Activated CD4-positive, alpha-beta T cell treated with anti-CD3 and anti-CD28 coated beads for 4 hours (primary cell): ENCODE measurements around the gene MAPT.

ENCODE experiments used
- DNase-seq, 2 donors: peaks; one replicate each; pipeline ENCODE4 v3.0.0-alpha.2; 2020

Gene MAPT

DNA sequence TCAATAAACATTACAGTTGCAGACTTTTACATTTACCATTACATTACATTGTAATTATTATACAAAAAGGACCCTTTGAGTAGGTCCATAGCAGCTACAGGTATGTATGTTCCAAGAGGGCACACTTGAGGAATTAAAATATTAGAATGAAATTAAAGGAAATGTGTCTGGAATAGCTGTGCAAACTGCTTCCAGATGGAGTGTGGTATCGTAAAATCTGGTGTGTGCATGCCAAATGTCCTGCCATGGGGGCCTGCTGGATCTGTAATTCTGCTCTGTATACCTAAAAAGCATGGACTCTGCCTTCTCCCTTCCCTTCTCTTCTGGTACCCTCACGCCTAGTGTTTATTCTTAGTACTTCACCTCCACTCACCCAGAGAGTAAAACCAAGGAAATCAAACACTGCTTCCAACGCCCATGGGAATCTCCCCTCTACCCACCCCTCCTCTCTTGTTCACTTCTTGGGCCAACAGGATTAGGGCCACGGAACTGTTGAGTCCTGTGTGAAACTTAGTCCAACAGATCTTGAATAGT lies 143.4 kb downstream of the MAPT start:
- no peak for DNase-seq

GRCh38 chr17:46038414-46038813 lies 144.1 kb downstream of the MAPT start:
- DNase-seq: no peak

DNA sequence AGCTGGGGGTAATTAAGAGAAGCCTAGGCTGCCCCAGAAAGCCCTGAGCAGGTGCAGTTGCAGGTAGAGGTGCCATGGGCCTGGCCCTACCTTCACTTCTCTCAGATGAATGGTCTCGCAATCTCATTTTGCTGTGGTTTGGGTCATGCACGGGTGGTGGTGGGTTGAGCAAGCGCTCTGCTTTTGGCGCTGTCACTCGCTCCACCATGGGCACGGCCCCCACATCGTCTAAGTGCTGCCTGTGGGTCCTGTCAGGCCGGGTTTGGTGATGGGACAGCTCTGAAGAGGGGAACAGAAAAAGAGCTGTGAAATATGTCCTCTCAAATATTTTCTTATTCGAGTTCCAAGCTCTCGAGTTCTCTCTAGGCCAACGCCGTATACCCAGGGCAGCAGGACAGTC lies 144.6 kb downstream of the MAPT start:
- no peak for DNase-seq

DNA sequence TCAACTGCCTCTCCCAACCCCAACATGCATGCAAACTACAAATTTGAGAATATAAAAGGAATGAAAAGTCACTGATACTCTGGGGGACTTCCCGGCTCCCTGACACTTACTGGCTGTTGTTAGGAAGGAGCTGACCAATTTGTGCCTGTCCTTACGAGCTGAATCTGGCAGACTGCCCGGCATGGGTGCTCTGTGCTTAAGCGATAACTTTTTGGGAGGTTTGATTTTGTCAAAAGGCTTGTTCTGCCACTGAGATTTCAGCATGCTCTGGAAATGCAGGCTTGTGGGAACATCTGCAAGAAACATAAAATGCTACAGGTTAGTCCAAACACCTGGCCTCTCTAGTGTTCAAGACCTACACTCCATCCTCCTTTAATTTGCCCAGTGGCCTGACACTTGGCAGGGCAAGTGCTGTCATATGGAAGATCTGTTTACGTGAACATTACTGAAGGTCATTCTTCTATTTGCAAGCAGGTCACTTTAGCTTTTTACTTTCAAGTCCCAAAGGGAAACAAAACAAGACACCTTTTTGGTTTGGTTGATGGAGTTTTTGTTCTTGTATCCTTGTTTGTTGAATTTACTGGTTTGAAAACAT lies 145.3 kb downstream of the MAPT start:
- no peak for DNase-seq

DNA sequence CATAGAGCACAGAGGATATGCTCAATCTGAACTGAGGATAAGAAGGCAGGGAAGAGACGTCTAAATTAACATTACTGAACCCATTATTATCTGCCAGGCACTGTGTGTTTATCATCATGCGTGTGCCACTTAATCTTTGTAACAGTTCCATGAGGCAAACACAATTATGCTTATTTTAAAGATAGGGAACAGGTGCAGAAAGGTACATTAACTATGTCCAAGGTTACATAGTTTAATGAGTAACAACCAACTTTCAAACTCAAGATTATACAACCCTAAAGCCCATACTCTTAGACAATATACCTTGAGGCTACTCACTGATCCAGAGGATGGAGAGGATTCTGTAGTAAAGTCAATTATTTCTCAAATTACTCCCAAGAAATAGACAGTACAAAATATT lies 147.9 kb downstream of the MAPT start:
- DNase-seq: no peak

GRCh38 chr17:46042925-46043324 lies 148.6 kb downstream of the MAPT start:
- no peak for DNase-seq

DNA sequence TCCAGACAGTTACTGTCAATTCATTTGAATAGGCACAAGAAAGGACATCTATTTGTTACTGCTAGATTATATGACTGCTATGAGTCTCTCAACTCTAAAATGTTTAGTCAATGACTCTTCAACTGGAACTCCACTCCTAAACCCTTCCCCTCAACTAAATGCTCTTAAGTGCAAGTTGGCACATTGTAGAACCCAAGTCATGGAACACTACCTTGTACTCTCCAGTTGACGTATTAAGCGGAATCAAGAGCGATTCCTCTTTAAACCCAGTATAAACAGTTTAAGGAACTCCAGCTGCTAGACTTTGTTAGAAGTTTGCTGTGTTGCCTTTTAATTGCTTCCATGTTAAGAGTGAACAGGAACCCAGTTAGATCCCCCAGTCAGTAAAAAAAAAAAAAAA lies 149.3 kb downstream of the MAPT start:
- DNase-seq: no peak

DNA sequence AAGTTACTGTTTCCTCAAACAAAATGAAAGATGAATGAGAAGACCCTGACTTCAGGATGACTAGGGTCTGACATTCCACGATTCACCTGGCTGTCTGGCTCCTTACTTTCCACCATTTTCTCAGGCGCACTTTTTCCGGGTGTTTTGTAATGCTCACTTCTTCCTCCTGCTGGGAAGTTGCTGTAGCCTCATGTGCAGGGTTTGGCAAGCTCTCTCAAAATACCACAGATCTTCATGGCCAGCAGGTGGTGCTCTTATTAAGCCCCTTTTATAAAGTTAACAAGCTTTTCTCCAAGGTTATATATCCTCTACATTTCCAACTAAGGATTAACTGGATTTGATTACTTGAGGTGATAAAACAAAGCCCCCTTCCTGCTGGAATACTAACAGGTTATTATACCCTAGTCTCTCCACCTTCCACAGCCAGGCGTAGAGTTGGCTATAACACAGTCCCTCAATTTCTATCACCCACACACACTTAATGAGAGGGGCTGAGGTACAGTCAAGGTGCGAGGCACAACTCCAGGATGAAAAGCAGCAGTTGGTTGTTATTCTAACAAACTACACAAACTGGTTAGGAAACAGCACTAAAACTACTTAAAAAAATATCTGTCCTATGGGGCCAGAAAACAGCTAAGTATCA lies 150.1 kb downstream of the MAPT start:
- peak; percentile 54 to 65 for DNase-seq

DNA sequence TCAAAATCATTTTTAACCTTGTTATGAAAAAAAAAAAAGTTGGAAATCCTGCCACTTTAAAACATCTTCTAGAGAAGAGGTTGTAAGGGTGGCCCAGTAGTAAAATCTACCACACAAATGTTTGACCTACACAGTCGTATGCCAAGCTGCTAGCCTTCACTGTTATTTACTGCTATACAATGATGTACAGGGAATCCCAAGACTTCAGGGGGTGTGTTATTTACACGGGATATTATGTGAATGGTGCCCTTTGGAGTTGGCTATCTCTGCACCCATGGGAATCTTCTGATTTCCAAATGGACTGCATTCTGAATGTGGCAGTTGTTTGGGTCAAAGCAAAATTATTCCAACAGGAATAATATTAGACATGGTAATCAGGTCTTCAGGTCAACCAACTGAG lies 150.6 kb downstream of the MAPT start:
- DNase-seq: no peak

DNA sequence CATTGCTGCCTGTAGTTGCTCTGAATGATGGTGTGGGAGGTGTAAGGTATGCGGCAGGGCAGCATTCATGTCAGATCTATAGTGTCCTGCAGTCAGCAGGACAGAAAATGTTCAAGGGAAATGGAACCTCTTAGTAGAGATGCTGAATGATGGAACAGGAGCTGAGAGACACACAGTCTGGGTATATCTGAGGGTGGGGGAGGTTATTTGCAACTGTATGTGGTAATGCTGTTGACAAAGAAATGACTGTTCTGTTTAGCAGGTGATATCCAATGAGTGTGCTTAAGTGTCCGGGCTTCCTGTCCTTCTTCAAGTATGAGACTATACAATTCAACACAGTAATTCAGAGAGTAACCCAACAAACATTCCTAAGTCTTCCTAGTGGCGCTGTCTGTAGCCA lies 151.3 kb downstream of the MAPT start:
- DNase-seq: no peak

DNA sequence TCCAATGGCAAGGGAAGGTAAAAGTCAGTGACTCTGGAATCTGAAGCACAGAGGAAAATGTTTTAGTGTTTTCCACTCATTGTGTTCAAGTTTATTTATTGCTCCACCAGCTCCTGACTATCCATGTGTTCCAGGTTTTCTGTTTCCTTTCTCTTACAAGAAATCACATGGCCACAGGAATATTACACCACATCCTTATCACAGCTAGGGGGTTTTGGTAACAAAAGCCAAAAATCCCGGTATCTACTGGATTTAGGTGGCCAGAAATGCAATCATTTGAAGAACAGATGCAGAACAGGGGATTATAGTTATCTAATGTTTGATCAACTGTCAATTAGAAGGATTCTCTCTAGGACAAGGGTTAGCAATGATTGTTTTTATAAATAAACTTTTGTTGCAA lies 152.6 kb downstream of the MAPT start:
- DNase-seq: no peak

DNA sequence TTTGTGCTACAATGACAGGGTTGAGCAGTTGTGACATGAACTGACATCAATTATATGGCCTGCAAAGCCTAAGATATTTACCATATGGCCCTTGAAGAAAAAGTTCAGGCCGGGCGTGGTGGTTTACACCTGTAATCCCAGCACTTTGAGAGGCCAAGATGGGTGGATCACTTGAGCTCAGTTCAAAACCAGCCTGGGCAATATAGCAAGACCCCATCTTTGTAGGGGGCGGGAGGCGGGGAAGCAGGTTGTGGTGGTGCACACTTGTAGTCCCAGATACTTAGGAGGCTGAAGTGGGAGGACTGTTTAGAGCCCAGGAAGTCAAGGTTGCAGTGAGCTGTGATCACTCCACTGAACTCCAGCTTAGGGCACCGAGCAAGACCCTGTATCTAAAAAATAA lies 153.0 kb downstream of the MAPT start:
- DNase-seq: no peak

- DNase-seq: no peak
Measured at GRCh38 chr17:46047856-46048255, 153.5 kb downstream of the MAPT start.

DNA sequence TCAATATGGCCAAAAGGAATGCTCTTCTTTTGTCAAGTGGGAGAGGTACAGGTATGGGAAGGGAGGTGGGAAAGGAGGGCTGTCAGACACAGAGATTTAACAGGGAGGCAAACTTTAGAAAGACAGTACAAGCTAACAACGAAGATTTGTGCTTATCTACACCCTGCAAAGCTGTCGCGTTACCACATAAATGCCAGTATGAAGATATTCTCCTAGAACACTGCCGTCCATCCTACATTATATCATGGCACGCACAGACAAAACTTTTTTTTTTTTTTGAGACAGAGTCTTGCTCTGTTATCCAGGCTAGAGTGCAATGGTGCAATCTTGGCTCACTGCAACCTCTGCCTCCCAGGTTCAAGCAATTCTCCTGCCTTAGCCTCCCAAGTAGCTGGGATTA lies 155.3 kb downstream of the MAPT start:
- no peak for DNase-seq

GRCh38 chr17:46053911-46054534 lies 159.7 kb downstream of the MAPT start:
- no peak for DNase-seq

GRCh38 chr17:46056800-46057304 lies 162.5 kb downstream of the MAPT start:
- DNase-seq: no peak

GRCh38 chr17:46057366-46057765 lies 163.0 kb downstream of the MAPT start:
- DNase-seq: no peak

DNA sequence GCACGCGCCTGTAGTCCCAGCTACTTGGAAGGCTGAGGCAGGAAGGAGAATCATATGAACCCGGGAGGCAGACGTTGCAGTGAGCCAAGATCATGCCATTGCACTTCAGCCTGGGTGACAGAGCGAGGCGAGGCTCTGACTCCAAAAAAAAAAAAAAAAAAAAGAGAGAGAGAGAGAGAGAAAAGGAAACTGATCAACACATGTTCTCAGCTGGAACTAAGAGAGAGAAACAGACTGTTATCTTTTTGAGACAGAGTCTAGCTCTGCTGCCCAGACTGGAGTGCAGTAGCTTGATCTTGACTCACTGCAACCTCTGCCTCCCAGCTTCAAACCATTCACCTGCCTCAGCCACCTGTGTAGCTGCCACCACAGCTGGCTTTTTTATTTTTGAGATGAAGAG lies 165.1 kb downstream of the MAPT start:
- DNase-seq: no peak

DNA sequence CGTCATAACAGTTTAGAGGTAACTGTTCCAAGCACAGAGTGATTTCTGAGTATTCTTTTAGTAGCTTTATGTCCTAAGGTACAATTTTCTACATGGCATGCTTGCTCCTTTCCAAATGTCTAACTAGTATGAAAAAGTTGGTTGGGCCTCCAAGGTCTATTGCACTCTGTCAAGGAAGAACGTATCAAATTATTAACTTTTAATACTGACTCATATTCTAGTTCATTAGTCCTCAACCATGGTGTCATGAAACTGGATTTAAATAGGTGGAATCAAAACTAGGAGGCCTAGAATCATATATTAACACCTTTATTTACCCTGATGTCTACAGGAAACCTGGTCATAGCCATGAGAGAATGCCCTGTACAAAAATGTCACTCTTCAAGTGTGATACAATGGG lies 166.1 kb downstream of the MAPT start:
- no peak for DNase-seq

- no peak for DNase-seq
Measured at GRCh38 chr17:46061435-46061834, 167.1 kb downstream of the MAPT start.

- DNase-seq: no peak
Measured at GRCh38 chr17:46063241-46063640, 168.9 kb downstream of the MAPT start.

- no peak for DNase-seq
Measured at GRCh38 chr17:46064460-46064859, 170.1 kb downstream of the MAPT start.

DNA sequence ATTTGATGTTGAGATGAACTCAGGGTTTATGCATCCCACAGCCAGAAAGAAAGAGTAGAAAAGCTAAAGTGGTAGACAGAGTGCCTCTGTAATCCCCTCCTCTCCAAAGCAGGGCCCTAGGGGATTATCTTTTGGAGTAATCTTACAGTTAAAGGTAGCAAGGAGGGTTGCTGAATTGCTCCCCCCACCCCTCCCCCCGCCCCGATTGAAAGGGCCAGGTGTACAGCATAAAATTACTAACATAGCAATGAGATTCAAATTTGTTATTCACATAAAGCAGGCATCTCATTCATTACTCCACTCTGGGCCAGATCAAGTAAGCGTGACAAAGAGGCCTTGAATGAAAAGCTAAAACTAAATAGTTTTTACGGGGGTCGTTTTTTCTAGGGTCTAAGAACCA lies 177.4 kb downstream of the MAPT start:
- DNase-seq: no peak

DNA sequence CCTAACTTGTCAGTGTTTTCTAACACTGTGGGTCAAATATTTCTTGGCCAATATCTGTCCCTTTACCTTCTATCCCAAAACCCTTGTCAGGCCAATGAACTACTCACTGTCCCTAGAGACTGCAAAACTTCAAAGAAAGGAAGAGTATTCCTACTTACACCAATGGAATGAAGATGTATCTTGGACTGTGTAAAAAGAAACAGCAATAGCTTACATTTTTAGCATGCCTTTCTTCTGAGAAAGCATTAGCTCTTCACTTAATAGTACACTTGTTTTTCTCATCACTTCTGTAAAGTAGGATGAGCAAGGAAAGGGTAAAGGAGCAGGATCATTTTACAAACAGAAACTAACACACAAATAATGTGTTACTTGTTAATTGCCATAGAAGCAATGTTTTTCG lies 178.6 kb downstream of the MAPT start:
- no peak for DNase-seq
